OCI-LY3 (cell line): ENCODE measurements around the gene RPS21.

Experiments used
- H2AFZ ChIP-seq: fragments of 200-600, 300-600 bp; shearing (Covaris generic); 2 replicates; pipeline ENCODE4 v1.6.0; 2014; ENCODE audit warnings: antibody characterized with exemption, low read depth, low read length
- H3K27ac ChIP-seq: fragments of 200-600, 300-600 bp; sonication (generic); 2 replicates; pipeline ENCODE4 v1.5.1; 2014; ENCODE audit warnings: mild to moderate bottlenecking, low read length, moderate library complexity, mixed read lengths
- H3K27me3 ChIP-seq: fragments of 200-600, 300-600 bp; sonication (generic); 2 replicates; pipeline ENCODE4 v1.6.1; 2014; ENCODE audit warnings: low read depth, low read length, mixed read lengths
- H3K36me3 ChIP-seq: fragments of 200-600, 300-600 bp; sonication (generic); replicated peaks from 2 replicates; pipeline ENCODE3; 2014; ENCODE audit warnings: low read depth, low read length, mixed read lengths
- H3K4me1 ChIP-seq: fragments of 300-600, 200-600 bp; sonication (generic); 2 replicates; pipeline ENCODE4 v1.6.1; 2014; ENCODE audit warnings: low read length, mixed read lengths
- H3K4me2 ChIP-seq: fragments of 200-600, 300-600 bp; sonication (generic); 2 replicates; pipeline ENCODE4 v1.6.1; 2014; ENCODE audit warnings: low read length, mixed read lengths
- H3K4me3 ChIP-seq: fragments of 300-600, 200-600 bp; sonication (generic); 2 replicates; pipeline ENCODE4 v1.5.1; 2014; ENCODE audit warnings: antibody characterized with exemption, mild to moderate bottlenecking, low read length, moderate library complexity
- H3K79me2 ChIP-seq: fragments of 300-600, 200-600 bp; shearing (Covaris generic); 2 replicates; pipeline ENCODE4 v1.6.1; 2014; ENCODE audit warnings: mild to moderate bottlenecking, low read length, mixed read lengths
- H3K9ac ChIP-seq: fragments of 300-600, 200-600 bp; shearing (Covaris generic); 2 replicates; pipeline ENCODE4 v1.6.0; 2014; ENCODE audit warnings: mild to moderate bottlenecking, low read length, moderate library complexity
- H3K9me3 ChIP-seq: fragments of 200-600, 300-600 bp; shearing (Covaris generic); 2 replicates; pipeline ENCODE4 v1.6.1; 2014; ENCODE audit warnings: low read length, mixed read lengths; ENCODE audit not compliant: insufficient read depth
- H4K20me1 ChIP-seq: fragments of 200-600, 300-600 bp; sonication (generic); 2 replicates; pipeline ENCODE4 v1.6.1; 2016; ENCODE audit warnings: low read length, mixed read lengths; ENCODE audit not compliant: insufficient read depth
- EZH2phosphoT487 ChIP-seq: fragments of 200-600 bp; shearing (Covaris generic); IDR thresholded peaks from 2 replicates; pipeline ENCODE4 v1.6.1; 2018; ENCODE audit warnings: antibody characterized with exemption, mixed run types, low read depth
- TF ChIP-seq, protein P1 (sequence below): fragments of 200-600, 300-600 bp; sonication (generic); IDR thresholded peaks from 2 replicates; pipeline ENCODE4 v1.5.1; 2014; ENCODE audit warnings: antibody characterized with exemption, low read length, low read depth

RPS21 gene

DNA sequence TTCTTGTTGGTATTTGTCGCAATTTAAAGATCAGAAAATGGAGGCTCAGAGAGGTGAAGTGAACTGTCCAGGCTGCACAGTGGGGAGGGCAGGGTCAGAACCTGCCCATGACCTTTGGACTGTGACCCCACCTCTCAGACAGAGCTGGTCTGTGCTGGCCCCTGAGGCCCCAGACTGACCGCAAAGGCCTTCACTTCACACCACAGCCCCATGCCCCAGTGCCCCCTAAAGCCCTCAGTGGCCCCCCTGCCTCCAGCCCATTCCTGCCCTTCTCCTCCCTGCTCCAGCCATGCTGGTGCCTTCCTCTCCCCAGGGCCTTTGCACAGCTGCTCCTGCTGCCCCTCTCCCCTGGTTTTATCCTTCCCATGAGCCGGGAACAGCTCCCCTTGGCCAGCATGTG lies 49.8 kb downstream of the RPS21 start:
- Histone ChIP-seq H3K27me3 (peaks cover 39% of the 10 kb centered on the region), H3K4me3 (no peak overlapping the region), H3K27ac (no peak overlapping the region), H3K4me2 (no peak overlapping the region), H2AFZ (no peak overlapping the region), H3K36me3 (no peaks in the 10 kb centered on the region), H3K9me3 (no peaks in the 10 kb centered on the region), H3K79me2 (no peaks in the 10 kb centered on the region), H4K20me1 (no peaks in the 10 kb centered on the region), H3K4me1 (no peaks in the 10 kb centered on the region; the same call in 1 of the 2 replicates), H3K9ac (no peak overlapping the region)
- TF ChIP-seq, protein P1, sequence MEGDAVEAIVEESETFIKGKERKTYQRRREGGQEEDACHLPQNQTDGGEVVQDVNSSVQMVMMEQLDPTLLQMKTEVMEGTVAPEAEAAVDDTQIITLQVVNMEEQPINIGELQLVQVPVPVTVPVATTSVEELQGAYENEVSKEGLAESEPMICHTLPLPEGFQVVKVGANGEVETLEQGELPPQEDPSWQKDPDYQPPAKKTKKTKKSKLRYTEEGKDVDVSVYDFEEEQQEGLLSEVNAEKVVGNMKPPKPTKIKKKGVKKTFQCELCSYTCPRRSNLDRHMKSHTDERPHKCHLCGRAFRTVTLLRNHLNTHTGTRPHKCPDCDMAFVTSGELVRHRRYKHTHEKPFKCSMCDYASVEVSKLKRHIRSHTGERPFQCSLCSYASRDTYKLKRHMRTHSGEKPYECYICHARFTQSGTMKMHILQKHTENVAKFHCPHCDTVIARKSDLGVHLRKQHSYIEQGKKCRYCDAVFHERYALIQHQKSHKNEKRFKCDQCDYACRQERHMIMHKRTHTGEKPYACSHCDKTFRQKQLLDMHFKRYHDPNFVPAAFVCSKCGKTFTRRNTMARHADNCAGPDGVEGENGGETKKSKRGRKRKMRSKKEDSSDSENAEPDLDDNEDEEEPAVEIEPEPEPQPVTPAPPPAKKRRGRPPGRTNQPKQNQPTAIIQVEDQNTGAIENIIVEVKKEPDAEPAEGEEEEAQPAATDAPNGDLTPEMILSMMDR = no peak
- TF ChIP-seq EZH2phosphoT487 = no peak

DNA sequence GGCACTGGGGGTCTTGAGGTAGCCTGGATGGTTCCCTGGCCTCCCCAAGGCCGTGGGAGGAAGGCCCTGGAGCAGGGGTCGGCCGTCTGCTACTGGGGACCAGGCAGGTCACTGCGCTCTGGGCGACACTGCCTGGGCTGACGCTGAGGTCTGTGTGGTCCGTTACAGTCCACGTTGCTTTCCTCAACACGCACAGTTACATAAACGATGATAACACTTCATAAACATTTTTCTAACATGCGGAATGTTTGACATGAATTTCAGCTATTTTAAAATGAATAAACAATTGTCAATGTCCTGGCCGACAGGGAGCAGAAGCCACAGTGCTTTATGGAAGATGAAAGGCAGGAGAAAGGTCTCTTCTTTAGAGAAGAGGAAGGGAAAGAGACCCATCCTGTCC lies 50.6 kb downstream of the RPS21 start:
- Histone ChIP-seq H3K79me2 (no peaks in the 10 kb centered on the region), H4K20me1 (no peaks in the 10 kb centered on the region), H3K4me1 (no peaks in the 10 kb centered on the region; the same call in 1 of the 2 replicates), H3K9ac (no peak overlapping the region), H3K4me3 (no peak overlapping the region), H3K36me3 (no peaks in the 10 kb centered on the region), H2AFZ (no peak overlapping the region), H3K4me2 (no peak overlapping the region), H3K9me3 (no peaks in the 10 kb centered on the region), H3K27ac (no peak overlapping the region), H3K27me3 (peaks cover 40% of the 10 kb centered on the region)
- TF ChIP-seq, protein P1 = no peak
- no peak for TF ChIP-seq EZH2phosphoT487

DNA sequence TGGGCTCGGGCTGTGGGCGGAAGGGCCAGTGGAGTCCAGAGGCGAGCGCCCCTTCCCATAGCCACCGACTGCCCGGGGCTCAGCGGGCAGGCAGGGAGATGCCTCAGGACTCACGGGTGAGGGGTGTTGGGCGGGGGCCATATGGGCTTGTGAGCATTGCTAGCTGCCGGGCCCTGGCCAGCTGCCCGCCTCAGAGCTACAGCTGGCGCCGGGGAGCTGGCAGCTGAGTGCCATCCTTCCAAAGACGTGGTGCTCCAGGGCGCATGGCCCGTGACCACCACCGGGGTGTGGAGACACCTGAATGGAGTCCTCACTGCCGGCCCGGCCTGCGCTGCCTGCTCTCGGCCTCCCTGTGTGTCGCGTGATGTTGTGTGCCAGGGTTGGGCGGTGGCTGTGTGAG lies 51.0 kb downstream of the RPS21 start:
- Histone ChIP-seq H3K4me3 (no peak overlapping the region), H3K27me3 (peaks cover 40% of the 10 kb centered on the region), H3K4me1 (no peaks in the 10 kb centered on the region; the same call in 1 of the 2 replicates), H3K27ac (no peak overlapping the region), H3K79me2 (no peaks in the 10 kb centered on the region), H3K9me3 (no peaks in the 10 kb centered on the region), H3K9ac (no peak overlapping the region), H3K4me2 (no peak overlapping the region), H4K20me1 (no peaks in the 10 kb centered on the region), H3K36me3 (no peaks in the 10 kb centered on the region), H2AFZ (no peak overlapping the region)
- TF ChIP-seq, protein P1 = no peak
- TF ChIP-seq EZH2phosphoT487 = no peak
